Stimulated activated CD8-positive, alpha-beta memory T cell treated with anti-CD3 and anti-CD28 coated beads, Interleukin-4, amount 100 ng/mL, for 48 hours (primary cell): Measurements from ENCODE around the gene JAKMIP1.

Experiments used
- DNase-seq: peaks from one replicate; pipeline ENCODE4 v3.0.0-alpha.2; 2020

The JAKMIP1 gene

DNA sequence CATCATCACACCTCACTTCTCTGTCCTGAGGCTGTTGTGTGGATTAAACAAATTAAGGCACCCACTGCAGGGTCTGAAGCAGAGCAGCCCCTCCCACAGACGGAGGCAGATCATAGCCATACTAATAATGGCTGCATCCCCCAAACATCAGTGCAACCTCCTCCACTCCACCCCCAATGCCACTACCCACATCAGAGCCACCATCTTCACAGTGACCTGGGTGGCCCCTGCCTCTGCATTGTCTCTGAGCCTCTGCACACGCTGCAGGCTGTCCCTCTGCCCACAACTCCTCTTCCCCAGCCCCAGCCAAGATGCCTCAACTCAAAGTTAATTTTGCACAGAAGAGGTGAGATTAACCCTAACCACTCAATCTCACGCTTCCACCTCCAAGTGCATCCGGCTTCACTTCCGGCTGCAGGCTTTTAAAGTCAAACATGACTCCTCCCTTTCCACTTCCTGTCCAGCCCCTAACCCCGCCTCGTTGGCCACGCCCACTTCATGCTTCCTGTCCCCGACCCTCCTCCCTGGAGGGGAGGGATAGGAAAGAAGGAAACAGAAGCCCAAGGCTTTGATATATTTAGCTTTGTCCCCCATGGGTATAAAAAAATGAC, 22.7 kb downstream of the JAKMIP1 start:
- peak; percentile 68 for DNase-seq

DNA sequence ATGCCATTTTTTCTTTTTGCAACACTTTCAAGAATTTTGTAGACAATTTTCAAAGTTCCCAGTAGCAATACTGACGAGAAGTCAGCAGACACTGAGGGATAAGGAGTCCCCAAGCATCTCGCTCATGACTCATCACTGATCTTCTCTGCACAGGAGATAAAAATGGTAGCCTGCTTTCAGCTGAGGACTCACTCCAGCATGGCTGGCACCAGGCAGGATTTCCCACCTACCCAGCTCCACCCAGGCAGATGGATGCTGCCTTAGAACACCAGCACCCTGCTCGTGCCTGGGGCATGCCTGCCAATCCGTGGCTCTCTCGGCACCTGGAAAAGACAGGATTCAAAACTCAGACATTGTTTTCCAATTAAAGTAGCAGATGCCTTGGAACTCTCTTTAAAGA, 24.9 kb downstream of the JAKMIP1 start:
- DNase-seq, result no peak

- no peak for DNase-seq
Measured at GRCh38 chr4:6172927-6173200, 27.5 kb downstream of the JAKMIP1 start.

DNA sequence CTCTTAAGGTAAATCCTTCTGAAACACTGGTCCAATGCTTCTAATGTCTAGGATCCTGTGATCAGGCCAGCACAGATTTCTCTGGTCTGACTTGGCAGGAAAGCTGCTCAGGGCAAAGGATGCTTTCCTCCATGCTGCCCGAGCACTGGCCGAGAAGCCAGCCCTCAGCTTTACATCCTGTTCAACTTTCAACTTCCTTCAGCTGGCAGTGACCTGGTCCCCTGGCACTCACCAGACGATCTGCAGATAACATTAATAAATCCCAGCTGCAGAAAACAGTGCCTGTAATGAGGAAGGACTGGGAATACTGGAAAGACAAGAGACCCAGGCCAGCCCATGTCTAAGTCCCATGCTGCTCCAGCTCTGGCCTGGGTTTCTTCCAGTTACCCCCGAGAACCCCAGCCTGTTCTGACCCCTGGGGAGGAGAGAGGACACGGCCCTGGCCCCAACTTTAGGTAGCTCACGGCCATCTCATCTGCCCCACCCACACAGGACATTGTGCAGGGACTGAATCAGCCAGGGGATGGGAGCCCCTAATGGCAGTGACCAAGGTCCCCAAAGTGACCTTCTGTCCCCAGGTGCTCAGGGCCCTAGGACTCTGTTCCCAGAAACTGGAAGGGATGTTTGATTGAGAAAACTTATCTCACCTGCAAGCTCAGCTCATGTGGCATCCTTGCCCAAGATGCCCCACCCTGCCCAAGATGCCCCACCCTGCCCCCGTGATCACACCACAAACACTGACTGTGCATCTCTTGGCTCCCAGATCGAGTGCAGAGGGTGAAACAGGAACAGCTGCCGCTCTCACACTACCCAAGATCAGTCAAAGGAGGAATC, 28.0 kb downstream of the JAKMIP1 start:
- DNase-seq, result peak; percentile 40

GRCh38 chr4:6169239-6169638, 31.1 kb downstream of the JAKMIP1 start:
- no peak for DNase-seq

- no peak for DNase-seq
Measured at GRCh38 chr4:6165766-6166165, 34.6 kb downstream of the JAKMIP1 start.

GRCh38 chr4:6162885-6163284, 37.5 kb downstream of the JAKMIP1 start:
- DNase-seq, result no peak

DNA sequence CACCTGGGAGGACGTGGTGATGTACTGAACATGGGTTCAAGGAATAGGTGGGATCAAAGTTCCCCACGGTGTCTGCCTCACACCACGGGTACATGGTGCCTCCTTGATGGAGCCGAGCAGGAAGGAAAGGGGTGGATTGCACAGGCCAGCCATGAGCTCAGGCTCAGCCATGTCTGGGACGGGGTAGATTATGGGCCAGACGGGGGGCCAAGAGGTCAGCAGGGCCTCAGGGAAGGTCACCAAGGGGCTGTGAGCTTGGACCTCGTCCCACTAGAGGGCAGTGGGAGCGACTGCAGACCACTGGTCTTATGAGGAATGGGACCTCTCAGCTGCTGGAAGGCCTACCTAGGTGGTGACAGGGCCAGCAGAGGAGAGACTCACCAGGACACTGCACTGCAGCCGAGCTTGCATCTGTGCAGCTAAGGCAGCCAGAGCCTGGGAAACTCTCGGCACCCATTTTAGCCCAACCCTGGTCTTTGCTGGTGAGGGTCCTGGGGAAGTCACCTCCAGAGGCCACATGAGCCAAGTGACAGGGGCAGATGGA, 38.4 kb downstream of the JAKMIP1 start:
- DNase-seq, result no peak

DNA sequence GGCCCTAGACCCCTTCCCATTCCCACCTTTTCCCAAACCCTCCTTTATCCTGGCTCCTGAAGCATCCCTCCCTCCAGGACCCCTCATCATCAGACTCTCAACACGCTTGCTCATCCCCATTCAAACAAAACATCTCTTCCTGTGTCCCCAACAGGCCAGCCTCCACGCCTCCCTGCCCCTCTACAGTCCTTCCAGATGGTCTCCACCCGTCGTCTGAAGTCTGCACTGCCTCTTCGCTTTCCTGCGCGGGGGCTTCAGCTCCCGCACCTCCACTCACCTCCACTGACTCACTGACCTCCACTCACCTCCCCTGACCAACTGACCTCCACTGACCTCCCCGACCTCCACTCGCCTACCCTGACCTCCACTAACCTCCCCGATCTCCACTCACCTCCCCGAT, 39.8 kb downstream of the JAKMIP1 start:
- DNase-seq, result no peak

DNA sequence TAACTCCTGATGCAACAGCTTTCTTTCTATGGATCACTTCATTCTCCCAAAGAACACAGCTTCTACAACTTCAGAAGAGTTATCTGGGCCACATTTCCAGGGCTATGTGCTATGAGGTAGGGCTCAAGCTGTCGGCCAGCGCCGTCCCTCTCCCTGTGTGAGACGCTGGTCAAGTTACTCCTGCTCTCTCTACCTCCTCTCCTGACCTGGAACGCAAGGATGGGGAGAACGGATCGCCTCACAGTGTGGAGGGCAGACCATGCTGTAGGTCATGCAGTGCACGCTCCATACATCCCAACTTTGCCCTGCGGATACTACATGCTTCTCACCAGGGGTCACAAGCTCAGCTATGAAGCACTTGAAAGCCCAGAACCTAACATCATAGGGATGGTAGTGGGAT, 42.4 kb downstream of the JAKMIP1 start:
- DNase-seq, result no peak

- DNase-seq, result no peak
Measured at GRCh38 chr4:6155996-6156750, 44.2 kb downstream of the JAKMIP1 start.

DNA sequence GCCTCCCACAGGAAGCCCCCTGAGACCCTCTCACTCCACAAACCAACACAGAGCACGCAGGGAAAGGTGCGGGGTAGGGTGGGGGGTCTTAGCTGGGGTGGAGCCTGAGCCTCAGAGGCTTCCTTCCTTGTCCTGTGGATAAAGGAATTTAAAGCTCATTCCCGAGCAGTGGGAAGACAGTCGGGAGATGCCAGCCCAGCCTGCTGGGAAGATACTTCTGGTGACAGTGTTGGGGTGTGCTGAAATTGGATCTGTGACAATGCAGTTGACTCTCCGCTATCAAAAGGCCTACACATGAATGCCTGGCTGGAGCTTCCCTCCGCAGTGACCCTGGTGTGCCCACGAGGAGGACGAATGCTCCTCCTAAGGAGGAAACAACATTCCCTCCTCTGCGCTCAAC, 45.5 kb downstream of the JAKMIP1 start:
- DNase-seq, result no peak

- no peak for DNase-seq
Measured at GRCh38 chr4:6153874-6154273, 46.5 kb downstream of the JAKMIP1 start.

DNA sequence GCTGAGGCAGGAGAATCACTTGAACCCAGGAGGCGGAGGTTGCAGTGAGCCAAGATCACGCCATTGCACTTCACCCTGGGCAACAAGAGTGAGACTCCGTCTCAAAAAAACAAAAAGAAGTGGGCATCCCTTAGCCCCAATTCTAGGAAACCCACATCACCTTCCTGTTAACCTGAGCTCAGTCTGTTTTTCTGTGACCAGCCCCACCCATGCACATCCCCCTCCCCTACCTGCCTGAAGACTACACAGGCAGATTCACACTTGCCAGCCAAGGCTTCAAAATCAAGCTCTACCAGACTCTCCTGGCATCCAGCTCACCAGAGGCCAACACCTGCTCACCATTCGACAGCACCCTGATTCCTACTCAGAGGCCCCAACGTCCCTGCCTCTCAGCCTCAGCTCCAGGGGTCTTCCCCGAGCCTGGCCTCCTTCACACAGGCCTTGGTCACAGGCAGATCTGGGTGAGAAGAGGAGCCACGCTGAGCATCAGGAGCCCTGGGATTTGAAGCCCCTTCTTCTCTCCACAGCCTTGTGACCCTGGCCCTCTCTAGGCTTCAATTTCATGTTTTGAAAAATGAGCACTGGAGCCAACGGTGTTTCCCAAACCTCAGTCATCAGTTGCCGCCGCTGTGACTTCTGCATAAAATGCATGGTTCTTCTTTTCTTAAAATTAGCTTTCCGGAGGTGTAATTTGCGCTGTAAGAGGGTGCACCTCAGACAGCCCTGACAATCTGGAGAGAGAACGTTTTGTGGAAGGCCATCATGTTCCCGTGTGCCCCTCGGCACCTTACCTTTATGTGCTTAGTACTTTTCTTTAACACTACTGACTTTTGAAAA, 47.3 kb downstream of the JAKMIP1 start:
- no peak for DNase-seq

GRCh38 chr4:6150046-6150735, 50.2 kb downstream of the JAKMIP1 start:
- no peak for DNase-seq

- no peak for DNase-seq
Measured at GRCh38 chr4:6148506-6149205, 51.7 kb downstream of the JAKMIP1 start.

DNA sequence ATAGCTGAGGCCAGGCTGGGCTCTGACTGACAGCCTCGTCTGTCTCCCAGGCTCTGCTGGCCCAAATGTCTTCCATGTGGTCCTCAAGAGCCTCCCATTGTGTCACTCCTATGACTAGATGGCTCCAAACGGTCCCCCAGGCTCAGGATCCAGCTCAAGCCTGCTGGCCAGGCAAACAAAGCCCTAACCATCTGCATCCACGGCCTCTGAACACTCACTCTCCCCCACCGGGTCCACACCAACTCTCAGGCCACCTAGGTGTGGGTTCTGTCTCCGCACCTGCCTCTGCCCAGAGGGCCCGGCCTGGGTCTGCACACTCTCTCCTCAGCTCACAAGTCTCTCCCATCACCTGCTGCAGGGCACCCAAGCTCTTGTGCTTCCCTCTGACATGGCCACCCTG, 52.9 kb downstream of the JAKMIP1 start:
- no peak for DNase-seq

GRCh38 chr4:6143603-6144181, 56.7 kb downstream of the JAKMIP1 start:
- no peak for DNase-seq

GRCh38 chr4:6142935-6143602, 57.3 kb downstream of the JAKMIP1 start:
- DNase-seq, result no peak

GRCh38 chr4:6142511-6142910, 57.8 kb downstream of the JAKMIP1 start:
- DNase-seq, result no peak

DNA sequence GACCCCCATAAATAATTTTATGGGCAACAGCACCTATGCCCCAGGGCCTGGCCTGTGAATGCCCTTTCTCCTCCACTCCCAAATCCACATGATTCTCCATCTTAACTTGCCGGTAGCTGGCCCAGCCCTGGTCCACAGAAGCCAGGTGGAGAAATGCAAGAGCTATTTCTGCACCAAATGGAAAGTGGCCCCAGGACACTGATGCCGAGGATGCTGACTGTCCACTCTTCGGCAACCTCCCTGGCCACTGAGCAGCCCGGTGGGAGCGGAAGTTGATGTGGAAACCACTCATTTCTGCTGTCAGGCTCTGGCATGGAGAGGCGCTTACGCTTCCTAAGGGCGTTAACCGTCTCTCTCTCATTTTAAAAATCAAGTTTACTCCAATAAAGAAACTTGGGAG, 58.8 kb downstream of the JAKMIP1 start:
- DNase-seq, result no peak
